ENCODE measurements around the gene GPR152. TPM values are rescaled to one million over a fixed set of nuclear protein-coding genes. Genes with fewer than 3 reads are reported as not detected.
"Not testable (repeated sequence)": the region's sequence is repeated elsewhere in the genome, so short reads cannot be mapped to it uniquely, and the experiment has no call there.

GPR152 gene
- polyA plus RNA-seq, 1 donor from 2014 or later = 1.8 TPM

- Mint-ChIP-seq H3K4me1 (peaks cover 4 to 9% (median 8%) of the 10 kb centered on the region in 3 donors), H3K9me3 (no peaks in the 10 kb centered on the region), H3K27ac (peak overlapping the region in 1 of 3 donors; percentile 16), H3K27me3 (no peaks in the 10 kb centered on the region), H3K4me3 (no peak overlapping the region), H3K36me3 (peaks cover 2% of the 10 kb centered on the region)
These were observed 39.7 kb upstream of the GPR152 start for GRCh38 chr11:67492069-67492727.

GRCh38 chr11:67491276-67492068 is 38.9 kb upstream of the GPR152 start:
- Mint-ChIP-seq H3K36me3 (peaks cover 2% of the 10 kb centered on the region), H3K4me3 (peak overlapping the region in 1 of 4 donors; percentile 41), H3K4me1 (peaks cover 9 to 14% (median 14%) of the 10 kb centered on the region in 3 donors), H3K27ac (peak overlapping the region in 1 of 3 donors; percentile 76), H3K27me3 (no peaks in the 10 kb centered on the region), H3K9me3 (no peaks in the 10 kb centered on the region)

DNA sequence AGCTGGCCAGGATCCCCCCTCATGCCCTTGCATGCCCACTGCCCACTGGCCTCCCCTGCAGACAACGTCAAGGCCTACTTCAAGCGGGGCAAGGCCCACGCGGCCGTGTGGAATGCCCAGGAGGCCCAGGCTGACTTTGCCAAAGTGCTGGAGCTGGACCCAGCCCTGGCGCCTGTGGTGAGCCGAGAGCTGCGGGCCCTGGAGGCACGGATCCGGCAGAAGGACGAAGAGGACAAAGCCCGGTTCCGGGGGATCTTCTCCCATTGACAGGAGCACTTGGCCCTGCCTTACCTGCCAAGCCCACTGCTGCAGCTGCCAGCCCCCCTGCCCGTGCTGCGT is 38.2 kb upstream of the GPR152 start:
- H3K27me3 Mint-ChIP-seq = no peaks in the 10 kb centered on the region
- no peak overlapping the region for H3K4me3 Mint-ChIP-seq
- peaks cover 16 to 22% (median 22%) of the 10 kb centered on the region in 3 donors for H3K4me1 Mint-ChIP-seq
- no peaks in the 10 kb centered on the region for H3K9me3 Mint-ChIP-seq
- peaks cover 4% of the 10 kb centered on the region for H3K36me3 Mint-ChIP-seq
- no peak overlapping the region for H3K27ac Mint-ChIP-seq

DNA sequence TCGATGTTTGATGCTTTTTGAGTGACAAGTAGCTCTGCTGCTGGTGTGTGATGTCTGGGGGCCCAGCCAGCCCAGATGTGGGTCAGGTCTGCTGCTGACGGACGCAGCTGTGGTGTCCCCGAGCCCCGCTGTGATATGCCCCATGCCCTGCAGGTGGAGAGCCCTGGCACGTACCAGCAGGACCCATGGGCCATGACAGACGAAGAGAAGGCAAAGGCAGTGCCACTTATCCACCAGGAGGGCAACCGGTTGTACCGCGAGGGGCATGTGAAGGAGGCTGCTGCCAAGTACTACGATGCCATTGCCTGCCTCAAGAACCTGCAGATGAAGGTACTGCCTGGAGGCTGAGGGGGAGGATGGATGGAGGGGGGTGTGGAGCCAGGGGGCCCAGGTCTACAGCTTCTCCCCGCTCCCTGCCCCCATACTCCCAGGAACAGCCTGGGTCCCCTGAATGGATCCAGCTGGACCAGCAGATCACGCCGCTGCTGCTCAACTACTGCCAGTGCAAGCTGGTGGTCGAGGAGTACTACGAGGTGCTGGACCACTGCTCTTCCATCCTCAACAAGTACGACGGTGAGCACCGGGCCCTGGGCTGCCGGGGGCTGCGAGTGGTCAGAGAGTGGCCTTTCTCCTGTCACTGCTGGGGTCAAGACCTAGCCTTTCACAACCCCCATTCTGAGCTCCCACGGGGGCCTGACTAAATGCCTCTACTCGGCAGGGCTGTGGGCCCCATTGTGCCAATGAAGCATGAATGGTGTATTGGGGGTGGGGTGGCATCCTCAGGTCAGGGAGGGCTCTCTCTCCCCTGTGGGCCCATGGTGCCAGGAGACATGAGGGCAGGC is 37.6 kb upstream of the GPR152 start:
- Mint-ChIP-seq H3K4me3 (no peak overlapping the region), H3K9me3 (no peaks in the 10 kb centered on the region), H3K27me3 (no peaks in the 10 kb centered on the region), H3K4me1 (peaks cover 19 to 24% (median 23%) of the 10 kb centered on the region in 3 donors), H3K36me3 (peaks cover 4% of the 10 kb centered on the region), H3K27ac (no peak overlapping the region)

GRCh38 chr11:67489203-67489884 is 36.8 kb upstream of the GPR152 start:
- peaks cover 25 to 32% (median 31%) of the 10 kb centered on the region in 3 donors for H3K4me1 Mint-ChIP-seq

DNA sequence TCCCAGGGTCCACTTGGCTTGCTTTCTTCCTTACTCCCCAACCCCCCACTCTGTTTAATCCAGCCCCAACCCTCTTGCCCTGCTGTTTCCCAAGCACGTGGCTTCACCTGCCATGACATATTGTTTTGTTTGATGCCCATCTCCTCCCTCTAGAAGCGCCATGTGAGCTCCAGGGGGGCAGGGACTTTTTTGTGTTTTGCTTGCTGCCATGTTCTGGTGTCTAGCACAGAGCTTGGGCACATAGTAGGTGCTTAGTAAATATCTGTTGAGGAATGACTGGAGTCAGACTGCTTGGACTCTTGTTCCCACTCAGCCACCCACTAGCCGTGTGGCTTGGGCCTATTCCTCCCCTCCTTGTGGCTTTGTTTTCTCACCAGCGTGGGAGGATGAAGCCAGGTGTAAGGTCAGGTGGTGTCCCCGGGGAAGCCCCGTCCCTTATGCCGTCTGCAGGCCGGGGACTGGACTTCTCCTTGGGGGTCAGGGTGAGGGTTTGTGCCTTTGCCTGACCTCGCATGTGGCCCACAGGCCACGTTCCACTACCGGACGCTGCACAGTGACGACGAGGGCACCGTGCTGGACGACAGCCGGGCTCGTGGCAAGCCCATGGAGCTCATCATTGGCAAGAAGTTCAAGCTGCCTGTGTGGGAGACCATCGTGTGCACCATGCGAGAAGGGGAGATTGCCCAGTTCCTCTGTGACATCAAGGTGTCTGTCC is 34.1 kb upstream of the GPR152 start:
- H3K27ac Mint-ChIP-seq = peak overlapping the region; percentile 81 to 98 (median 85)
- no peaks in the 10 kb centered on the region for H3K9me3 Mint-ChIP-seq
- no peaks in the 10 kb centered on the region for H3K27me3 Mint-ChIP-seq
- H3K4me3 Mint-ChIP-seq = peak overlapping the region; percentile 54 to 92 (median 87)
- peaks cover 40 to 46% (median 43%) of the 10 kb centered on the region in 3 donors for H3K4me1 Mint-ChIP-seq
- peaks cover 4% of the 10 kb centered on the region for H3K36me3 Mint-ChIP-seq

More at GRCh38 chr11:67489203-67489884, 36.8 kb upstream of the GPR152 start:
- Mint-ChIP-seq H3K4me3 (peak overlapping the region in 1 of 4 donors; percentile 35), H3K36me3 (peaks cover 4% of the 10 kb centered on the region), H3K9me3 (no peaks in the 10 kb centered on the region), H3K27me3 (no peaks in the 10 kb centered on the region), H3K27ac (no peak overlapping the region)

DNA sequence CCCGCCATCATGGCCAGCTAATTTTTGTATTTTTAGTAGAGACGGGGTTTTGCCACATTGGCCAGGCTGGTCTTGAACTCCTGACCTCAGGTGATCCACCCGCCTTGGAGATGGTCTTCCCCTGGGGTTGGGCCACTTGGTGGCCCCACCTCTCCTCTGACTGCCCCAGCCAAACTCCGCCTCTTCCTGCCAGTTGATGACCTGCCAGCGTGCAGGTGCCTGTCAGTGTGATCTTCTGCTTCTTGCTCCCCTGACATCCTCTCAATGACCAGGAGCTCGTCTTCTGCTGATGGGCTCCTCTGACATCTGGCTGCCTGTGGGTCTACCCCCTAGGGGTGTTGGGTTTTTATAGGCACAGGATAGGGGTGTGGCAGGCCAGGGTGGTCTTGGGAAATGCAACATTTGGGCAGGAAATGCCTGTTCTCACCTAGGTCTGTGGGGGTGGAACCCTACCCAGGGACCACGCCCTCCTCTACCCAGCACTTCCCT is 33.4 kb upstream of the GPR152 start:
- peak overlapping the region; percentile 49 to 92 (median 87) for H3K4me3 Mint-ChIP-seq
- not testable (repeated sequence) for H3K9me3 Mint-ChIP-seq, H3K36me3 Mint-ChIP-seq, H3K27me3 Mint-ChIP-seq
- peaks cover 40 to 46% (median 43%) of the 10 kb centered on the region in 3 donors for H3K4me1 Mint-ChIP-seq
- H3K27ac Mint-ChIP-seq = peak overlapping the region; percentile 81 to 98 (median 85)

GRCh38 chr11:67484847-67485311 is 32.4 kb upstream of the GPR152 start:
- Mint-ChIP-seq H3K36me3 (peaks cover 4% of the 10 kb centered on the region), H3K27me3 (no peaks in the 10 kb centered on the region)

DNA sequence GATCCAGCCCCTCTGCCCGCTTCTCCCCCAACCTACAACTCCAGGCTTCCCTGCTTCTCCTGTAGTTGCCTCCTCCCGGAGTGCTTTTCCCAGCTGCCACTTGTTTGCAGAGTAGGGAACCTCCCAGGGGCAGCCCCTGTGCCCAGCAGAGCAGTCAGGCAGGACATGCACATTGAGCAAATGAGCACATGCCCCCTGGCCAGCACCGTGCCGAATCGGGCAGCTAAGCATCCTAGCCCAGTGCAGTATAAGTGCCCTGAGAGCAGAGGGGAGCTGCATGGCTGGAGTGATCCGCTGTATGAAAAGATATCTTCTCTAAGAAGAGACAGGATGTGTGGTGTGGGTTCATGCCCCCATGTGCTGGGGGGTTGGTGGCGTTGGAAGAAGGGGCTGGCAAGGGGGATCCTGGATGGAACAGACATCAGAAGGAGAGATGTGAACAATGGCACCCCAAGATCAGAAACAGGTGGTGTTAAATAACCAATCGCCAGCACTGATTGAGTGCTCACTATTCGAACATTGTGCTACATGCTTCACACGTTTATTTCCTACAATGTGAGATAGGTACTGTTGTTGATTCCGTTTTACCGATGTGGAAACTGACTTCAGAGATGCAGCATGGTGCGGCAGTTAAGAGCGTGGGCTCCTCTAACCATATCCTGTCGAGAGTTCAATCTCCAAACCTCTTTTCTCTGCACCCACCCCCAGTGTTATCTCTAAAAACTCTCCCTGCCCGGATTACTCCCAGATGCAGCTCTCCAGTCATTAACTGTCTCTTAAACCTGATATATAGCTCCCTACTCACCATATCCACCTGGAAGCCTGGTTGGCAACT is 31.5 kb upstream of the GPR152 start:
- peak overlapping the region; percentile 92 to 98 (median 98) for H3K4me3 Mint-ChIP-seq
- no peaks in the 10 kb centered on the region for H3K9me3 Mint-ChIP-seq
- peaks cover 36 to 46% (median 41%) of the 10 kb centered on the region in 3 donors for H3K4me1 Mint-ChIP-seq
- peaks cover 4% of the 10 kb centered on the region for H3K36me3 Mint-ChIP-seq
- peak overlapping the region; percentile 91 to 100 (median 94) for H3K27ac Mint-ChIP-seq
- no peaks in the 10 kb centered on the region for H3K27me3 Mint-ChIP-seq

More at GRCh38 chr11:67484847-67485311, 32.4 kb upstream of the GPR152 start:
- Mint-ChIP-seq H3K4me1 (peaks cover 40 to 46% (median 43%) of the 10 kb centered on the region in 3 donors), H3K27ac (peak overlapping the region; percentile 91 to 100 (median 94)), H3K9me3 (no peaks in the 10 kb centered on the region), H3K4me3 (peak overlapping the region; percentile 92 to 98 (median 98))

DNA sequence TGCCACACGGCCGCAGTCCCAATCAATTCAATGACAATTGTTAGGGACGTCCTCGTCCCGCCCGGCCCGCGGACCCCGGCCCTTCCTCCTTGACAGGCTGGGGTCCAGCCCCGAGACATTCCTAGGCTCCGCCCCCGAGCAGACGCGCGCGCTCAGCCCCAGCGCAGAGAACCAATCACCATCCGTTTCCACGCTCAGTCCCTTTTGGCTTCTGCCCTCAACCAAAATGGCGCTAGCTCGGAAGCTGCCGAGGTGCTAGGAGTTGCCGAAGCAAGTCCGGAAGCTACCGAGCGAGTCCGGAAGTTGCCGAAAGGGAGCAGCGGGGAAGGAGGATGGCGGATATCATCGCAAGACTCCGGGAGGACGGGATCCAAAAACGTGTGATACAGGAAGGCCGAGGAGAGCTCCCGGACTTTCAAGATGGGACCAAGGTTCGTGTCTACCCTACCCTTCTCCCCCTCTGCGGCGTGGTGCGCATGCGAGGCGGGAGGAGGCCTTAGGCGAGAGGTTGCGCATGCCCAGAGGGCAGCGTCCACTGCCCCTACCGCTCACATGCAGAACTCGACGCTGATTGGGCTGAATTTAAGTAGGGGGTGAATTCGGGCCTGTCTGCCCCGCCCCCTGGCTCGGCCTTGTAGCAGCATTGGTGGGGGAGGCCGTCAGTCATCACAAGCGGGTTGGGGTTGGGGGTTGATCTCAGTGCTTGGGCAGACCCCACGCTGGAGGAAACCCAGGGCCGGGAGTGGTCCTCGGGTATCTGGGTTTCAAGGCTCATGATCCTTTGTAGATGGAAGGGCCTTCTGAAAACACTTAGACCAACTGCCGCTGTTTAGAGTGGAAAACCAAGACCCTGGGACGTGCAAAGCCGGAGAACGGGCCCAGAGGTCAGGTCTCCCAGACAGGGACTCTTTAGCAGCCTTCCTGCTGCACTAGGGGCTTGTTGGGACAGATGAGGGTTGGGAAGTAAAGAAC is 30.6 kb upstream of the GPR152 start, which contains the start of gene AIP:
AIP (plus strand) TSS at position 200 of the 972 bp plus-strand sequence; CDS start at position 333, 133 bp downstream.
- Mint-ChIP-seq H3K27ac (peak within 1 kb of the TSS; percentile 91 to 100 (median 97)), H3K36me3 (peaks cover 4% of the 10 kb centered on the region), H3K27me3 (no peaks in the 10 kb centered on the region), H3K4me3 (peak within 1 kb of the TSS; percentile 92 to 98 (median 98)), H3K4me1 (peaks cover 36 to 46% (median 41%) of the 10 kb centered on the region in 3 donors), H3K9me3 (no peaks in the 10 kb centered on the region)

DNA sequence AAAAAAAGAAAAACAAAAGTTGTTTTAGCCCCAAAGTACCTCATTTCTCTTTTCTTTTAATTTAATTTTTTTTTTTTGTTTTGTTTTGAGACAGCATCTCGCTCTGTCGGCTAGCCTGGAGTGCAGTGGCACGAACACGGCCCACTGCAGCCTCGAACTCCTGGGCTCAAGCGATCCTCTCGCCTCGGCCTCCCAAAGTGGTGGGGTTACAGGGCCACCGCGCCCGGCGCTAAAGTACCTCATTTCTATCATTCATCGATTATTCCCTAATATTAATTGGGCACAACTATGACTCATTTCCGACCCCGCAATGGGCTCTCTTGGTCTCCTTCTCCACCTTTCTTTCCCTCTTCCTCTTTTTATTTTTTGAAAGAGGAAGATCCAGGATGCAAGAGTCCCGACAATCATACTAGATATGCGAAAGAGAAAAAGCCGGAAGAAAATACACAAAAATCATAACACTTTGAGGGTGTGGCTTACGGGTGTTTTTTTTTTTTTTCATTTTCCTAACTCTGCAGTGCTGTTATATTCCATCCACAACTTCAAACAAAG is 29.8 kb upstream of the GPR152 start:
- H3K4me1 Mint-ChIP-seq = peaks cover 35 to 38% (median 36%) of the 10 kb centered on the region in 3 donors
- H3K36me3 Mint-ChIP-seq = peaks cover 2% of the 10 kb centered on the region
- peak overlapping the region; percentile 91 to 100 (median 97) for H3K27ac Mint-ChIP-seq
- H3K27me3 Mint-ChIP-seq = no peaks in the 10 kb centered on the region
- peak overlapping the region; percentile 92 to 98 (median 98) for H3K4me3 Mint-ChIP-seq
- no peaks in the 10 kb centered on the region for H3K9me3 Mint-ChIP-seq

Data from IgD-negative memory B cell (primary cell).